ENCODE measurements around the gene KRT78. TPM values are rescaled to one million over a fixed set of nuclear protein-coding genes. Genes with fewer than 3 reads are reported as not detected.

Gene KRT78
- total RNA-seq, 2 experiments from 2014 or later: not detected

- BruUV-seq (replicated peaks): no TSS peak
- CTCF ChIA-PET (ENCODE audit: unreplicated experiment): no interaction called here
- no peak for TF ChIP-seq EZH2phosphoT487 (IDR thresholded peaks at IDR 0.05; ENCODE audit: borderline replicate concordance, low read depth, low read length)
- no peak for TF ChIP-seq CTCF (conservative IDR thresholded peaks at IDR 0.05; ENCODE audit: low read length)
Observed at GRCh38 chr12:52789637-52790426, 59.0 kb downstream of the KRT78 start.

GRCh38 chr12:52788876-52789636 is 59.7 kb downstream of the KRT78 start:
- no peaks in the 10 kb centered on the region for H3K4me1 ChIP-seq (ENCODE audit: insufficient read depth, low read length, poor library complexity, severe bottlenecking)
- H3K79me2 ChIP-seq (ENCODE audit: insufficient read depth, low read depth, low read length): no peaks in the 10 kb centered on the region
- H2AFZ ChIP-seq (ENCODE audit: low read length): no peak overlapping the region
- BruUV-seq (replicated peaks): no TSS peak
- H4K20me1 ChIP-seq (ENCODE audit: insufficient read depth, low read length): no peaks in the 10 kb centered on the region
- ChIA-PET POLR2A (no interaction called here), CTCF (ENCODE audit: unreplicated experiment) (no interaction called here)
- DNase-seq (ENCODE audit: low spot score): no peak
- H3K4me3 ChIP-seq (ENCODE audit: low read depth, low read length, poor library complexity, severe bottlenecking): no peak overlapping the region
- H3K27ac ChIP-seq (ENCODE audit: low read depth, low read length, poor library complexity, severe bottlenecking): no peak overlapping the region
- no peaks in the 10 kb centered on the region for H3K9me2 ChIP-seq (ENCODE audit: insufficient read depth, low read length)
- H3K36me3 ChIP-seq (ENCODE audit: insufficient read depth, low read length): no peaks in the 10 kb centered on the region
- no peaks in the 10 kb centered on the region for H3K9me3 ChIP-seq (ENCODE audit: low read length)
- no peak overlapping the region for H3K4me2 ChIP-seq (ENCODE audit: low read length)
- TF ChIP-seq CTCF (conservative IDR thresholded peaks at IDR 0.05; ENCODE audit: low read length) (no peak), EZH2phosphoT487 (IDR thresholded peaks at IDR 0.05; ENCODE audit: borderline replicate concordance, low read depth, low read length) (no peak)
- intact Hi-C loops (cut with micrococcal nuclease; ENCODE audit: unreplicated experiment): no loop called here

More at GRCh38 chr12:52789637-52790426, 59.0 kb downstream of the KRT78 start:
- intact Hi-C loops (cut with micrococcal nuclease; ENCODE audit: unreplicated experiment): no loop called here
- POLR2A ChIA-PET: no interaction called here
- no peaks in the 10 kb centered on the region for H3K9me3 ChIP-seq (ENCODE audit: low read length)
- H4K20me1 ChIP-seq (ENCODE audit: insufficient read depth, low read length): no peaks in the 10 kb centered on the region
- no peak for DNase-seq (ENCODE audit: low spot score)
- H3K36me3 ChIP-seq (ENCODE audit: insufficient read depth, low read length): no peaks in the 10 kb centered on the region
- H3K27ac ChIP-seq (ENCODE audit: low read depth, low read length, poor library complexity, severe bottlenecking): no peak overlapping the region
- H3K4me3 ChIP-seq (ENCODE audit: low read depth, low read length, poor library complexity, severe bottlenecking): no peak overlapping the region
- no peaks in the 10 kb centered on the region for H3K4me1 ChIP-seq (ENCODE audit: insufficient read depth, low read length, poor library complexity, severe bottlenecking)
- no peaks in the 10 kb centered on the region for H3K79me2 ChIP-seq (ENCODE audit: insufficient read depth, low read depth, low read length)
- H3K4me2 ChIP-seq (ENCODE audit: low read length): no peak overlapping the region
- H3K9me2 ChIP-seq (ENCODE audit: insufficient read depth, low read length): no peaks in the 10 kb centered on the region
- H2AFZ ChIP-seq (ENCODE audit: low read length): no peak overlapping the region
